HepG2 (cell line): ENCODE measurements around the gene PPP2R5D. TPM values are rescaled to one million over a fixed set of nuclear protein-coding genes. Genes with fewer than 3 reads are reported as not detected.
A peak's percentile ranks its signal among the peaks of the same experiment; 100 is the strongest.

Experiments
- ATF4 ChIP-seq, 2 experiments: fragments of 450-650 bp in 1 of 2; sonication (generic) in 1 of 2; formaldehyde crosslinking; IDR thresholded peaks; 2 replicates each; pipeline versions ENCODE4 v1.5.0 to v1.8.0; 2020 to 2022; ENCODE audit warnings: mild to moderate bottlenecking in 1 of 2, missing genetic modification reagents in 1 of 2
- CBX2 ChIP-seq, 2 experiments: fragments of 200-600 bp in 1 of 2; sonication (generic); formaldehyde crosslinking in 1 of 2; IDR thresholded peaks; 2 replicates each; pipeline versions ENCODE4 v1.7.0 to v1.8.1; 2018 to 2022; ENCODE audit warnings: low read depth in 2 of 2, low read length in 1 of 2, mild to moderate bottlenecking in 1 of 2, missing genetic modification reagents in 1 of 2
- MEIS1 ChIP-seq: sonication (generic); formaldehyde crosslinking; IDR thresholded peaks from 2 replicates; pipeline ENCODE4 v1.9.0; 2021; ENCODE audit warnings: mild to moderate bottlenecking, missing genetic modification reagents, moderate library complexity, borderline replicate concordance
- NR2F6 ChIP-seq, 2 experiments: IDR thresholded peaks; 2 replicates each; pipeline ENCODE4 v1.6.1; 2016; ENCODE audit warnings: antibody characterized with exemption in 1 of 2, mild to moderate bottlenecking in 1 of 2
- RCOR2 ChIP-seq: IDR thresholded peaks from 2 replicates; pipeline ENCODE4 v1.6.1; 2016; ENCODE audit warnings: missing biosample characterization, missing genetic modification reagents
- ZBTB34 ChIP-seq: sonication (generic); formaldehyde crosslinking; IDR thresholded peaks from 2 replicates; pipeline ENCODE4 v1.8.0; 2022; ENCODE audit warnings: mild to moderate bottlenecking, missing genetic modification reagents
- ZFP36L2 ChIP-seq: sonication (generic); formaldehyde crosslinking; IDR thresholded peaks from 2 replicates; pipeline ENCODE4 v1.4.0; 2020; ENCODE audit warnings: missing genetic modification reagents
- ZNF10 ChIP-seq: sonication (generic); formaldehyde crosslinking; IDR thresholded peaks from 2 replicates; pipeline ENCODE4 v1.4.0; 2020; ENCODE audit warnings: mild to moderate bottlenecking, low read depth, missing genetic modification reagents, borderline replicate concordance
- ZNF180 ChIP-seq: sonication (generic); formaldehyde crosslinking; IDR thresholded peaks from 2 replicates; pipeline ENCODE4 v1.4.0; 2020; ENCODE audit warnings: low read depth, missing genetic modification reagents, borderline replicate concordance
- ZNF513 ChIP-seq: sonication (generic); formaldehyde crosslinking; conservative IDR thresholded peaks from 2 replicates; pipeline ENCODE4 v1.5.0; 2020; ENCODE audit warnings: missing genetic modification reagents
- ZNF576 ChIP-seq: sonication (generic); formaldehyde crosslinking; IDR thresholded peaks from 2 replicates; pipeline ENCODE4 v1.4.0; 2020; ENCODE audit warnings: mild to moderate bottlenecking, missing genetic modification reagents
- ZNF646 ChIP-seq: sonication (generic); formaldehyde crosslinking; IDR thresholded peaks from 2 replicates; pipeline ENCODE4 v1.9.0; 2021; ENCODE audit warnings: mild to moderate bottlenecking, missing genetic modification reagents
- ZNF800 ChIP-seq: sonication (generic); formaldehyde crosslinking; IDR thresholded peaks from 2 replicates; pipeline ENCODE4 v1.4.0; 2020; ENCODE audit warnings: missing genetic modification reagents
- polyA plus RNA-seq, 8 experiments: library from polyadenylated mRNA; depleted of rRNA in 3 of 8; stranded (reverse) in 7 of 8; unstranded in 1 of 8; fragments of >200 nt; fragmentation: Illumina TruSeq in 4 of 8; extraction: Trizol in 4 of 8; gene quantifications; 2 replicates each; pipeline versions ENCODE4 v1.2.1 to v1.2.3, GENCODE V29; 2011 to 2016; ENCODE audit warnings: low read depth in 4 of 8, missing spikeins in 1 of 8, mixed read lengths in 1 of 8; ENCODE audit not compliant: insufficient read depth in 1 of 8
- total RNA-seq, 5 experiments: library from RNA; depleted of rRNA; stranded (reverse); fragments of >200 nt; fragmentation: Illumina TruSeq; extraction: Trizol; gene quantifications; 2 replicates each; pipeline ENCODE4 v1.2.3, GENCODE V29; 2016; ENCODE audit warnings: low read depth in 1 of 5

PPP2R5D gene
- total and polyA plus RNA-seq, 2 of the 13 experiments (the other 11 are each of a cell fraction or from before 2014, with no cell fraction given): 53.7 to 60.4 TPM

- TF ChIP-seq NR2F6 (IDR thresholded peaks at IDR 0.05): no peak
- TF ChIP-seq NR2F6 (CRISPR knock-in tag; IDR thresholded peaks at IDR 0.05): no peak
- TF ChIP-seq CBX2 (IDR thresholded peaks at IDR 0.05; ENCODE audit: low read depth, low read length): no peak
- no peak for TF ChIP-seq CBX2 (CRISPR knock-in tag; IDR thresholded peaks at IDR 0.05; ENCODE audit: low read depth)
- TF ChIP-seq ZNF10 (CRISPR knock-in tag): no peak
- no peak for TF ChIP-seq ZNF180 (CRISPR knock-in tag)
- 0 out of 2 replicates have a peak, but pooled peaks have one; percentile 27 for TF ChIP-seq MEIS1 (CRISPR knock-in tag)
- TF ChIP-seq ZNF646 (CRISPR knock-in tag): no peak; the same call in 1 of the 2 replicates
- no peak for TF ChIP-seq ZFP36L2 (CRISPR knock-in tag)
- TF ChIP-seq RCOR2 (CRISPR knock-in tag): peak; percentile 67
- no peak for TF ChIP-seq ATF4 (CRISPR knock-in tag; IDR thresholded peaks at IDR 0.05)
- TF ChIP-seq ZNF800: no peak
- no peak for TF ChIP-seq ZNF576 (CRISPR knock-in tag)
- TF ChIP-seq ZBTB34 (CRISPR knock-in tag): no peak
- no peak for TF ChIP-seq ZNF513 (CRISPR knock-in tag)
Observed at GRCh38 chr6:42984924-42985475, 630 bp downstream of the PPP2R5D start (continued).
